Mucosa of rectum (tissue), 2 donors: ENCODE data around the gene ADGRB3.
"Not testable (repeated sequence)": the region's sequence is repeated elsewhere in the genome, so short reads cannot be mapped to it uniquely, and the experiment has no call there.

Source experiments
- H3K27ac ChIP-seq, 2 donors: one replicate each; pipeline ENCODE4 v1.7.0; 2013; ENCODE audit warnings: inconsistent platforms in 2 of 2, low read depth in 2 of 2, low read length in 2 of 2
- H3K27me3 ChIP-seq, 2 donors: one replicate each; pipeline ENCODE4 v1.7.0; 2013; ENCODE audit warnings: low read length in 2 of 2; ENCODE audit not compliant: control insufficient read depth in 2 of 2, insufficient read depth in 2 of 2
- H3K36me3 ChIP-seq, 2 donors: one replicate each; pipeline ENCODE4 v1.7.0; 2013; ENCODE audit warnings: low read length in 2 of 2; ENCODE audit not compliant: control insufficient read depth in 2 of 2, insufficient read depth in 2 of 2
- H3K4me1 ChIP-seq, 2 donors: one replicate each; pipeline ENCODE4 v1.7.0; 2013; ENCODE audit warnings: low read length in 2 of 2, mild to moderate bottlenecking in 1 of 2; ENCODE audit not compliant: control insufficient read depth in 2 of 2, insufficient read depth in 2 of 2
- H3K4me3 ChIP-seq, 2 donors: one replicate each; pipeline ENCODE4 v1.7.0; 2013; ENCODE audit warnings: low read length in 2 of 2
- H3K9ac ChIP-seq, 2 donors: one replicate each; pipeline ENCODE4 v1.7.0; 2013; ENCODE audit warnings: low read length in 2 of 2, low read depth in 1 of 2, mild to moderate bottlenecking in 1 of 2
- H3K9me3 ChIP-seq, 2 donors: one replicate each; pipeline ENCODE4 v1.7.0; 2013; ENCODE audit warnings: low read length in 2 of 2; ENCODE audit not compliant: control insufficient read depth in 2 of 2
- donor health status: healthy.
- donor health status: Normal muscosa, but diverticular disease.

Gene ADGRB3

GRCh38 chr6:69121461-69122406 is 486.7 kb downstream of the ADGRB3 start:
- not testable (repeated sequence) for H3K27ac ChIP-seq, H3K4me1 ChIP-seq, H3K4me3 ChIP-seq, H3K9ac ChIP-seq, H3K9me3 ChIP-seq, H3K27me3 ChIP-seq, H3K36me3 ChIP-seq

GRCh38 chr6:69122407-69122773 is 487.3 kb downstream of the ADGRB3 start:
- Histone ChIP-seq H3K9ac (no peak overlapping the region), H3K27ac (no peak overlapping the region), H3K4me1 (no peaks in the 10 kb centered on the region), H3K36me3 (no peaks in the 10 kb centered on the region), H3K4me3 (no peak overlapping the region), H3K27me3 (no peaks in the 10 kb centered on the region), H3K9me3 (no peaks in the 10 kb centered on the region)

- Histone ChIP-seq H3K9ac (no peak overlapping the region), H3K27me3 (no peaks in the 10 kb centered on the region), H3K36me3 (no peaks in the 10 kb centered on the region)
Observed at GRCh38 chr6:69128411-69128810, 493.3 kb downstream of the ADGRB3 start.

GRCh38 chr6:69129046-69129445 is 494.0 kb downstream of the ADGRB3 start:
- Histone ChIP-seq H3K9ac (no peak overlapping the region), H3K4me1 (no peaks in the 10 kb centered on the region), H3K4me3 (no peak overlapping the region), H3K9me3 (no peaks in the 10 kb centered on the region), H3K27me3 (no peaks in the 10 kb centered on the region), H3K36me3 (no peaks in the 10 kb centered on the region), H3K27ac (no peak overlapping the region)

More at GRCh38 chr6:69128411-69128810, 493.3 kb downstream of the ADGRB3 start:
- no peak overlapping the region for H3K27ac ChIP-seq
- H3K4me3 ChIP-seq, result no peak overlapping the region
- H3K9me3 ChIP-seq, result no peaks in the 10 kb centered on the region
- H3K4me1 ChIP-seq, result no peaks in the 10 kb centered on the region

- no peak overlapping the region for H3K9ac ChIP-seq
- H3K36me3 ChIP-seq, result no peaks in the 10 kb centered on the region
- H3K4me3 ChIP-seq, result no peak overlapping the region
Observed at GRCh38 chr6:69135927-69136326, 500.8 kb downstream of the ADGRB3 start.

GRCh38 chr6:69138148-69138547 is 503.1 kb downstream of the ADGRB3 start:
- H3K36me3 ChIP-seq, result no peaks in the 10 kb centered on the region
- H3K9me3 ChIP-seq, result no peaks in the 10 kb centered on the region
- H3K9ac ChIP-seq, result no peak overlapping the region
- no peak overlapping the region for H3K4me3 ChIP-seq
- H3K27me3 ChIP-seq, result no peaks in the 10 kb centered on the region
- no peaks in the 10 kb centered on the region for H3K4me1 ChIP-seq
- no peak overlapping the region for H3K27ac ChIP-seq

More at GRCh38 chr6:69135927-69136326, 500.8 kb downstream of the ADGRB3 start:
- H3K27me3 ChIP-seq, result no peaks in the 10 kb centered on the region
- no peaks in the 10 kb centered on the region for H3K4me1 ChIP-seq
- H3K9me3 ChIP-seq, result no peaks in the 10 kb centered on the region
- H3K27ac ChIP-seq, result no peak overlapping the region

GRCh38 chr6:69138893-69139494 is 503.9 kb downstream of the ADGRB3 start:
- Histone ChIP-seq H3K27me3 (no peaks in the 10 kb centered on the region), H3K9me3 (no peaks in the 10 kb centered on the region), H3K4me1 (no peaks in the 10 kb centered on the region), H3K4me3 (no peak overlapping the region), H3K36me3 (no peaks in the 10 kb centered on the region), H3K9ac (no peak overlapping the region), H3K27ac (no peak overlapping the region)

GRCh38 chr6:69145062-69145461 is 510.0 kb downstream of the ADGRB3 start:
- H3K4me3 ChIP-seq, result no peak overlapping the region

GRCh38 chr6:69146385-69146784 is 511.3 kb downstream of the ADGRB3 start:
- H3K4me3 ChIP-seq, result no peak overlapping the region
- H3K36me3 ChIP-seq, result no peaks in the 10 kb centered on the region
- no peak overlapping the region for H3K9ac ChIP-seq
- no peaks in the 10 kb centered on the region for H3K27me3 ChIP-seq
- H3K4me1 ChIP-seq, result no peaks in the 10 kb centered on the region
- H3K9me3 ChIP-seq, result no peaks in the 10 kb centered on the region
- H3K27ac ChIP-seq, result no peak overlapping the region

More at GRCh38 chr6:69145062-69145461, 510.0 kb downstream of the ADGRB3 start:
- Histone ChIP-seq H3K27ac (no peak overlapping the region), H3K27me3 (no peaks in the 10 kb centered on the region), H3K36me3 (no peaks in the 10 kb centered on the region), H3K9ac (no peak overlapping the region), H3K4me1 (no peaks in the 10 kb centered on the region), H3K9me3 (no peaks in the 10 kb centered on the region)

GRCh38 chr6:69155467-69155866 is 520.4 kb downstream of the ADGRB3 start:
- H3K36me3 ChIP-seq, result no peaks in the 10 kb centered on the region
- no peaks in the 10 kb centered on the region for H3K4me1 ChIP-seq
- H3K9me3 ChIP-seq, result no peaks in the 10 kb centered on the region
- H3K4me3 ChIP-seq, result no peak overlapping the region
- no peak overlapping the region for H3K9ac ChIP-seq
- no peak overlapping the region for H3K27ac ChIP-seq
- H3K27me3 ChIP-seq, result no peaks in the 10 kb centered on the region
